ENCODE measurements around the gene DOCK9. TPM values are rescaled to one million over a fixed set of nuclear protein-coding genes. Genes with fewer than 3 reads are reported as not detected.
A peak's percentile ranks its signal among the peaks of the same experiment; 100 is the strongest.

DOCK9 gene
- polyA plus RNA-seq, 1 of the 3 experiments (the other 2 are of a cell fraction), result 16.6 TPM

- WGBS (ENCODE audit: low lambda C conversion rate), result 89% methylated on average over 3 of the region's 3 CpGs
Observed at GRCh38 chr13:98820300-98820699, 157.6 kb downstream of the DOCK9 start.

GRCh38 chr13:98819382-98820010 lies 158.4 kb downstream of the DOCK9 start:
- no peak for DNase-seq
- Histone ChIP-seq H3K27ac (ENCODE audit: low read depth in 2 of 2, low read length in 1 of 2) (no peak overlapping the region), H3K36me3 (replicated peaks in 1 of 2; ENCODE audit: control insufficient read depth in 1 of 2, insufficient read depth in 2 of 2, low read length in 1 of 2) (peaks cover 0 to 5% of the 10 kb centered on the region in 2 experiments), H3K27me3 (ENCODE audit: insufficient read depth) (no peaks in the 10 kb centered on the region), H3K4me1 (ENCODE audit: control insufficient read depth in 1 of 2, insufficient read depth in 2 of 2, low read depth in 1 of 2, low read length in 1 of 2) (peaks cover 20 to 37% of the 10 kb centered on the region in 2 experiments), H3K9me2 (no peaks in the 10 kb centered on the region), H3K4me3 (ENCODE audit: low read depth in 2 of 2, low read length in 1 of 2) (no peak overlapping the region), H4K20me1 (ENCODE audit: insufficient read depth) (no peaks in the 10 kb centered on the region), H3F3A (replicated peaks; ENCODE audit: insufficient read depth) (peaks cover 22% of the 10 kb centered on the region), H2AFZ (ENCODE audit: low read depth) (no peak overlapping the region), H3K9me3 (no peaks in the 10 kb centered on the region), H3K79me2 (ENCODE audit: insufficient read depth) (no peaks in the 10 kb centered on the region), H3K4me2 (no peak overlapping the region), H3K9ac (no peak overlapping the region)
- WGBS (ENCODE audit: low lambda C conversion rate), result 93% methylated on average over 4 of the region's 6 CpGs
- POLR2A ChIA-PET, result no interaction called here
- CTCF ChIA-PET, result interaction anchor here (0.7 to 3.0 kb wide), 3 partner anchors 9 to 23 kb away, joined by 3 to 9 read pairs (median 3); no protein-coding TSS in a partner anchor
- TF ChIP-seq MEF2A (IDR thresholded peaks at IDR 0.05; ENCODE audit: borderline replicate concordance, low read depth) (no peak), TEAD4 (IDR thresholded peaks at IDR 0.05; ENCODE audit: borderline replicate concordance, insufficient read depth) (no peak), POLR2AphosphoS5 (IDR thresholded peaks at IDR 0.05; ENCODE audit: low read depth, low read length) (no peak), NRF1 (IDR thresholded peaks at IDR 0.05; ENCODE audit: low read depth, low read length) (no peak), CHD2 (IDR thresholded peaks at IDR 0.05; ENCODE audit: low read length, partially characterized antibody) (no peak), RAD21 (IDR thresholded peaks at IDR 0.05; ENCODE audit: low read length) (no peak), PBX3 (IDR thresholded peaks at IDR 0.05) (no peak), GATA2 (CRISPR knock-in tag; IDR thresholded peaks at IDR 0.05) (no peak), MXI1 (IDR thresholded peaks at IDR 0.05; ENCODE audit: low read depth, low read length) (no peak), EZH2phosphoT487 (IDR thresholded peaks at IDR 0.05; ENCODE audit: borderline replicate concordance, low read depth) (no peak), JUND (IDR thresholded peaks at IDR 0.05) (no peak)
- TF ChIP-seq, protein P1, sequence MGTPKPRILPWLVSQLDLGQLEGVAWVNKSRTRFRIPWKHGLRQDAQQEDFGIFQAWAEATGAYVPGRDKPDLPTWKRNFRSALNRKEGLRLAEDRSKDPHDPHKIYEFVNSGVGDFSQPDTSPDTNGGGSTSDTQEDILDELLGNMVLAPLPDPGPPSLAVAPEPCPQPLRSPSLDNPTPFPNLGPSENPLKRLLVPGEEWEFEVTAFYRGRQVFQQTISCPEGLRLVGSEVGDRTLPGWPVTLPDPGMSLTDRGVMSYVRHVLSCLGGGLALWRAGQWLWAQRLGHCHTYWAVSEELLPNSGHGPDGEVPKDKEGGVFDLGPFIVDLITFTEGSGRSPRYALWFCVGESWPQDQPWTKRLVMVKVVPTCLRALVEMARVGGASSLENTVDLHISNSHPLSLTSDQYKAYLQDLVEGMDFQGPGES (IDR thresholded peaks at IDR 0.05; ENCODE audit: low read depth, low read length), result no peak
- TF ChIP-seq, protein P2, sequence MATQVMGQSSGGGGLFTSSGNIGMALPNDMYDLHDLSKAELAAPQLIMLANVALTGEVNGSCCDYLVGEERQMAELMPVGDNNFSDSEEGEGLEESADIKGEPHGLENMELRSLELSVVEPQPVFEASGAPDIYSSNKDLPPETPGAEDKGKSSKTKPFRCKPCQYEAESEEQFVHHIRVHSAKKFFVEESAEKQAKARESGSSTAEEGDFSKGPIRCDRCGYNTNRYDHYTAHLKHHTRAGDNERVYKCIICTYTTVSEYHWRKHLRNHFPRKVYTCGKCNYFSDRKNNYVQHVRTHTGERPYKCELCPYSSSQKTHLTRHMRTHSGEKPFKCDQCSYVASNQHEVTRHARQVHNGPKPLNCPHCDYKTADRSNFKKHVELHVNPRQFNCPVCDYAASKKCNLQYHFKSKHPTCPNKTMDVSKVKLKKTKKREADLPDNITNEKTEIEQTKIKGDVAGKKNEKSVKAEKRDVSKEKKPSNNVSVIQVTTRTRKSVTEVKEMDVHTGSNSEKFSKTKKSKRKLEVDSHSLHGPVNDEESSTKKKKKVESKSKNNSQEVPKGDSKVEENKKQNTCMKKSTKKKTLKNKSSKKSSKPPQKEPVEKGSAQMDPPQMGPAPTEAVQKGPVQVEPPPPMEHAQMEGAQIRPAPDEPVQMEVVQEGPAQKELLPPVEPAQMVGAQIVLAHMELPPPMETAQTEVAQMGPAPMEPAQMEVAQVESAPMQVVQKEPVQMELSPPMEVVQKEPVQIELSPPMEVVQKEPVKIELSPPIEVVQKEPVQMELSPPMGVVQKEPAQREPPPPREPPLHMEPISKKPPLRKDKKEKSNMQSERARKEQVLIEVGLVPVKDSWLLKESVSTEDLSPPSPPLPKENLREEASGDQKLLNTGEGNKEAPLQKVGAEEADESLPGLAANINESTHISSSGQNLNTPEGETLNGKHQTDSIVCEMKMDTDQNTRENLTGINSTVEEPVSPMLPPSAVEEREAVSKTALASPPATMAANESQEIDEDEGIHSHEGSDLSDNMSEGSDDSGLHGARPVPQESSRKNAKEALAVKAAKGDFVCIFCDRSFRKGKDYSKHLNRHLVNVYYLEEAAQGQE (IDR thresholded peaks at IDR 0.05; ENCODE audit: low read depth, low read length), result no peak

More at GRCh38 chr13:98820300-98820699, 157.6 kb downstream of the DOCK9 start:
- TF ChIP-seq NRF1 (IDR thresholded peaks at IDR 0.05; ENCODE audit: low read depth, low read length) (no peak), TEAD4 (IDR thresholded peaks at IDR 0.05; ENCODE audit: borderline replicate concordance, insufficient read depth) (no peak), ELF1 (IDR thresholded peaks at IDR 0.05) (no peak), JUND (IDR thresholded peaks at IDR 0.05) (no peak), EZH2phosphoT487 (IDR thresholded peaks at IDR 0.05; ENCODE audit: borderline replicate concordance, low read depth) (no peak), TAF1 (IDR thresholded peaks at IDR 0.05; ENCODE audit: borderline replicate concordance, low read depth, low read length) (no peak), GABPA (IDR thresholded peaks at IDR 0.05; ENCODE audit: low read depth) (no peak), NFIC (IDR thresholded peaks at IDR 0.05; ENCODE audit: borderline replicate concordance) (no peak), SIN3A (IDR thresholded peaks at IDR 0.05; ENCODE audit: borderline replicate concordance, low read depth, low read length) (no peak), RXRA (IDR thresholded peaks at IDR 0.05; ENCODE audit: borderline replicate concordance, low read depth) (no peak), USF1 (IDR thresholded peaks at IDR 0.05; ENCODE audit: borderline replicate concordance, low read depth) (no peak), RFX5 (IDR thresholded peaks at IDR 0.05; ENCODE audit: low read length) (no peak), YY1 (IDR thresholded peaks at IDR 0.05; ENCODE audit: low read depth) (no peak), EP300 (IDR thresholded peaks at IDR 0.05; ENCODE audit: borderline replicate concordance in 1 of 2, low read depth in 1 of 2, low read length in 1 of 2) (no peak)
- TF ChIP-seq, protein P3, sequence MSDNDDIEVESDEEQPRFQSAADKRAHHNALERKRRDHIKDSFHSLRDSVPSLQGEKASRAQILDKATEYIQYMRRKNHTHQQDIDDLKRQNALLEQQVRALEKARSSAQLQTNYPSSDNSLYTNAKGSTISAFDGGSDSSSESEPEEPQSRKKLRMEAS (IDR thresholded peaks at IDR 0.05; ENCODE audit: low read depth), result no peak
- POLR2A ChIA-PET, result no interaction called here
- CTCF ChIA-PET, result interaction anchor here (1.4 to 3.0 kb wide), 4 partner anchors 12 to 372 kb away, joined by 3 to 9 read pairs (median 7); no protein-coding TSS in a partner anchor
- H3K4me3 ChIP-seq (ENCODE audit: low read depth in 2 of 2, low read length in 1 of 2), result no peak overlapping the region
- no peaks in the 10 kb centered on the region for H4K20me1 ChIP-seq (ENCODE audit: insufficient read depth)
- no peaks in the 10 kb centered on the region for H3K27me3 ChIP-seq (ENCODE audit: insufficient read depth)
- no peaks in the 10 kb centered on the region for H3K79me2 ChIP-seq (ENCODE audit: insufficient read depth)
- H3K9ac ChIP-seq, result no peak overlapping the region
- peaks cover 24 to 37% of the 10 kb centered on the region in 2 experiments for H3K4me1 ChIP-seq (ENCODE audit: control insufficient read depth in 1 of 2, insufficient read depth in 2 of 2, low read depth in 1 of 2, low read length in 1 of 2)
- H3K27ac ChIP-seq (ENCODE audit: low read depth in 2 of 2, low read length in 1 of 2), result peak overlapping the region in 1 of 2 experiments; percentile 97; a peak in 1 of 4 replicates
- no peaks in the 10 kb centered on the region for H3K9me2 ChIP-seq
- peaks cover 0 to 5% of the 10 kb centered on the region in 2 experiments for H3K36me3 ChIP-seq (replicated peaks in 1 of 2; ENCODE audit: control insufficient read depth in 1 of 2, insufficient read depth in 2 of 2, low read length in 1 of 2)
- no peak overlapping the region for H3K4me2 ChIP-seq
- no peak for DNase-seq
- no peak overlapping the region for H2AFZ ChIP-seq (ENCODE audit: low read depth)
- peaks cover 22% of the 10 kb centered on the region for H3F3A ChIP-seq (replicated peaks; ENCODE audit: insufficient read depth)
- H3K9me3 ChIP-seq, result no peaks in the 10 kb centered on the region

Data from SK-N-SH (cell line).